ENCODE results near the gene TSPAN14. TPM values are rescaled to one million over a fixed set of nuclear protein-coding genes. Genes with fewer than 3 reads are reported as not detected.

The TSPAN14 gene
- polyA plus RNA-seq, 1 donor (not counting 4 experiments of a cell fraction or from before 2014, with no cell fraction given): 71.1 TPM

- TF ChIP-seq EZH2 (IDR thresholded peaks at IDR 0.05; ENCODE audit: low read length) (no peak), CTCF (optimal IDR thresholded peaks at IDR 0.05 in 1 of 3, IDR thresholded peaks at IDR 0.05 in 1 of 3, conservative IDR thresholded peaks at IDR 0.05 in 1 of 3; ENCODE audit: extremely low read depth in 1 of 3, insufficient read depth in 2 of 3, low read length in 3 of 3) (no peak)
- dilution Hi-C loops (cut with MboI; ENCODE audit: extremely low pct_ligation_motif_present, low sequenced_read_pairs): no loop called here
- H3K9me1 ChIP-seq (ENCODE audit: control insufficient read depth, extremely low read depth, insufficient read depth, low read length): no peaks in the 10 kb centered on the region
- H3K4me1 ChIP-seq (ENCODE audit: control insufficient read depth, extremely low read depth, insufficient read depth, low read length): peaks cover 58% of the 10 kb centered on the region
- H3K27ac ChIP-seq (ENCODE audit: control insufficient read depth, insufficient read depth, low read length): no peak overlapping the region
- H3K36me3 ChIP-seq (ENCODE audit: control insufficient read depth in 2 of 2, extremely low read depth in 1 of 2, insufficient read depth in 2 of 2, low read length in 2 of 2): peaks cover 0 to 3% of the 10 kb centered on the region in 2 experiments
- H3K4me3 ChIP-seq (ENCODE audit: control insufficient read depth in 2 of 3, extremely low read depth in 1 of 3, insufficient read depth in 2 of 3, low read depth in 1 of 3, low read length in 3 of 3): peak overlapping the region; percentile 39 to 65 (median 54)
- H4K20me1 ChIP-seq (ENCODE audit: control insufficient read depth, extremely low read depth, insufficient read depth, low read length): no peaks in the 10 kb centered on the region
- peak overlapping the region; percentile 81 for H3K4me2 ChIP-seq (ENCODE audit: control insufficient read depth, extremely low read depth, insufficient read depth, low read depth, low read length)
- H3K9me3 ChIP-seq (ENCODE audit: control insufficient read depth, low read depth, low read length): no peaks in the 10 kb centered on the region
- DNase-seq (ENCODE audit: low read depth, low spot score) (no peak), FAIRE-seq (no peak)
- H3K27me3 ChIP-seq (ENCODE audit: control insufficient read depth, extremely low read depth, insufficient read depth, low read length): no peaks in the 10 kb centered on the region
- no peaks in the 10 kb centered on the region for H3K79me2 ChIP-seq (ENCODE audit: control insufficient read depth, insufficient read depth, low read length)
- H2AFZ ChIP-seq (ENCODE audit: control insufficient read depth, low read length): no peak overlapping the region
- peak overlapping the region; percentile 54 for H3K9ac ChIP-seq (ENCODE audit: control insufficient read depth, extremely low read depth, insufficient read depth, low read length)
Measured at GRCh38 chr10:80409121-80409520, 45.0 kb upstream of the TSPAN14 start.

GRCh38 chr10:80410122-80410521 is 44.0 kb upstream of the TSPAN14 start:
- Histone ChIP-seq H2AFZ (ENCODE audit: control insufficient read depth, low read length) (no peak overlapping the region), H3K4me3 (ENCODE audit: control insufficient read depth in 2 of 3, extremely low read depth in 1 of 3, insufficient read depth in 2 of 3, low read depth in 1 of 3, low read length in 3 of 3) (no peak overlapping the region), H3K36me3 (ENCODE audit: control insufficient read depth in 2 of 2, extremely low read depth in 1 of 2, insufficient read depth in 2 of 2, low read length in 2 of 2) (peaks cover 0 to 3% of the 10 kb centered on the region in 2 experiments), H3K9me3 (ENCODE audit: control insufficient read depth, low read depth, low read length) (no peaks in the 10 kb centered on the region), H3K4me1 (ENCODE audit: control insufficient read depth, extremely low read depth, insufficient read depth, low read length) (peaks cover 66% of the 10 kb centered on the region), H3K9ac (ENCODE audit: control insufficient read depth, extremely low read depth, insufficient read depth, low read length) (no peak overlapping the region), H3K4me2 (ENCODE audit: control insufficient read depth, extremely low read depth, insufficient read depth, low read depth, low read length) (no peak overlapping the region), H3K9me1 (ENCODE audit: control insufficient read depth, extremely low read depth, insufficient read depth, low read length) (no peaks in the 10 kb centered on the region), H3K27ac (ENCODE audit: control insufficient read depth, insufficient read depth, low read length) (no peak overlapping the region), H3K79me2 (ENCODE audit: control insufficient read depth, insufficient read depth, low read length) (peaks cover 5% of the 10 kb centered on the region), H3K27me3 (ENCODE audit: control insufficient read depth, extremely low read depth, insufficient read depth, low read length) (no peaks in the 10 kb centered on the region), H4K20me1 (ENCODE audit: control insufficient read depth, extremely low read depth, insufficient read depth, low read length) (no peaks in the 10 kb centered on the region)
- no peak for FAIRE-seq
- TF ChIP-seq CTCF (optimal IDR thresholded peaks at IDR 0.05 in 1 of 3, IDR thresholded peaks at IDR 0.05 in 1 of 3, conservative IDR thresholded peaks at IDR 0.05 in 1 of 3; ENCODE audit: extremely low read depth in 1 of 3, insufficient read depth in 2 of 3, low read length in 3 of 3) (no peak), EZH2 (IDR thresholded peaks at IDR 0.05; ENCODE audit: low read length) (no peak)
- no peak for DNase-seq (ENCODE audit: low read depth, low spot score)
- dilution Hi-C loops (cut with MboI; ENCODE audit: extremely low pct_ligation_motif_present, low sequenced_read_pairs): no loop called here
